AG04450 (cell line): ENCODE measurements around the gene BGN. TPM values are rescaled to one million over a fixed set of nuclear protein-coding genes. Genes with fewer than 3 reads are reported as not detected.

Experiments used
- CTCF ChIA-PET: fragments of 300-600, 350-600 bp; formaldehyde crosslinking; extraction: SDS; loops from one replicate; lab custom pipeline; 2022; ENCODE audit warnings: antibody characterized with exemption, inconsistent platforms; lab: Charles Lee
- POLR2A ChIA-PET: fragments of 350-600 bp; formaldehyde crosslinking; extraction: SDS; loops from one replicate; lab custom pipeline; 2021; ENCODE audit warnings: antibody characterized with exemption, inconsistent platforms; lab: Yijun Ruan, JAX
- DNase-seq: peaks from one replicate; pipeline ENCODE4 v3.0.0-alpha.2; 2011; ENCODE audit warnings: low read depth, low spot score
- H3K27ac ChIP-seq: one replicate; pipeline ENCODE4 v1.5.1; 2012; ENCODE audit warnings: low read depth, low read length, control low read depth
- H3K27me3 ChIP-seq: one replicate; pipeline ENCODE4 v1.6.0; 2012; ENCODE audit warnings: low read length; ENCODE audit not compliant: control insufficient read depth, insufficient read depth
- H3K4me3 ChIP-seq: 2 replicates; pipeline ENCODE4 v1.5.1; 2011; ENCODE audit warnings: mild to moderate bottlenecking, low read depth, low read length, control low read depth
- H3K9me3 ChIP-seq: 2 replicates; pipeline ENCODE4 v1.5.1; 2012; ENCODE audit warnings: low read length; ENCODE audit not compliant: control insufficient read depth, insufficient read depth
- CTCF ChIP-seq: IDR thresholded peaks from 2 replicates; pipeline ENCODE4 v1.5.1; 2011; ENCODE audit warnings: low read depth, low read length, control low read depth, inconsistent platforms
- polyA plus RNA-seq: library from polyadenylated mRNA; depleted of rRNA; stranded (reverse); fragments of >200 nt; gene quantifications from 2 replicates; pipeline ENCODE4 v1.2.3, GENCODE V29; 2011

BGN gene
- polyA plus RNA-seq, 1 experiment: 97.2 TPM

- ChIA-PET CTCF (interaction anchor here (0.9 kb wide), 1 partner anchor 8 kb away, joined by 3 read pairs; the partner anchor contains the start of gene HAUS7), POLR2A (no interaction called here)
- no peak for DNase-seq
- Histone ChIP-seq H3K27me3 (no peaks in the 10 kb centered on the region), H3K27ac (no peak overlapping the region), H3K4me3 (no peak overlapping the region), H3K9me3 (no peaks in the 10 kb centered on the region)
- no peak for TF ChIP-seq CTCF
Measured at GRCh38 chrX:153478746-153479145, 16.0 kb upstream of the BGN start.

GRCh38 chrX:153481043-153481442 lies 13.7 kb upstream of the BGN start:
- no peak for TF ChIP-seq CTCF
- Histone ChIP-seq H3K27me3 (no peaks in the 10 kb centered on the region), H3K4me3 (no peak overlapping the region), H3K9me3 (no peaks in the 10 kb centered on the region), H3K27ac (no peak overlapping the region)
- ChIA-PET CTCF (interaction anchor here (1.3 kb wide), 1 partner anchor 10 kb away, joined by 7 read pairs; the partner anchor contains the start of gene HAUS7), POLR2A (no interaction called here)
- DNase-seq: no peak

- no peak overlapping the region for H3K4me3 ChIP-seq
- no peak for DNase-seq
- H3K9me3 ChIP-seq: no peaks in the 10 kb centered on the region
- POLR2A ChIA-PET: no interaction called here
- CTCF ChIA-PET: no interaction called here
- TF ChIP-seq CTCF: no peak
- H3K27ac ChIP-seq: no peak overlapping the region
- no peaks in the 10 kb centered on the region for H3K27me3 ChIP-seq
Measured at GRCh38 chrX:153482376-153483015, 12.3 kb upstream of the BGN start.

- DNase-seq: no peak
Measured at GRCh38 chrX:153485396-153486080, 9.2 kb upstream of the BGN start.

More at GRCh38 chrX:153485396-153486080, 9.2 kb upstream of the BGN start:
- no peaks in the 10 kb centered on the region for H3K9me3 ChIP-seq
- no peak overlapping the region for H3K27ac ChIP-seq
- ChIA-PET POLR2A (no interaction called here), CTCF (no interaction called here)
- no peaks in the 10 kb centered on the region for H3K27me3 ChIP-seq
- no peak for TF ChIP-seq CTCF
- H3K4me3 ChIP-seq: no peak overlapping the region
